CD4-positive, alpha-beta memory T cell (primary cell): Measurements from ENCODE around the gene CBFA2T3. TPM values are rescaled to one million over a fixed set of nuclear protein-coding genes. Genes with fewer than 3 reads are reported as not detected.

Experiments
- CTCF ChIA-PET: fragments of 350-600 bp; sonication (Branson Sonifier 250); formaldehyde crosslinking; loops from one replicate; lab custom pipeline; 2021; ENCODE audit warnings: inconsistent platforms; ENCODE audit not compliant: partially characterized antibody; lab: Charles Lee
- POLR2A ChIA-PET: fragments of 350-600 bp; sonication (Branson Sonifier 250); formaldehyde crosslinking; loops from one replicate; lab custom pipeline; 2021; ENCODE audit not compliant: partially characterized antibody; lab: Charles Lee
- DNase-seq, 5 donors: peaks; one replicate each; pipeline versions ENCODE4 v3.0.0 to v3.0.0-alpha.2; 2020 to 2022; ENCODE audit warnings: mixed read lengths in 1 of 5
- H3K27ac ChIP-seq: one replicate; pipeline ENCODE4 v1.7.0; 2013; ENCODE audit warnings: low read depth, low read length
- H3K27me3 ChIP-seq: 2 replicates; pipeline ENCODE4 v1.7.0; 2013; ENCODE audit warnings: mild to moderate bottlenecking, low read length, moderate library complexity; ENCODE audit not compliant: insufficient read depth
- H3K36me3 ChIP-seq: 2 replicates; pipeline ENCODE4 v1.7.0; 2013; ENCODE audit warnings: mild to moderate bottlenecking, low read length, moderate library complexity; ENCODE audit not compliant: insufficient read depth
- H3K4me1 ChIP-seq: 2 replicates; pipeline ENCODE4 v1.7.0; 2013; ENCODE audit warnings: mild to moderate bottlenecking, low read length, moderate library complexity; ENCODE audit not compliant: insufficient read depth
- H3K4me3 ChIP-seq, 2 donors: one replicate each; pipeline ENCODE4 v1.7.0; 2013; ENCODE audit warnings: low read length in 2 of 2, mild to moderate bottlenecking in 1 of 2
- H3K9me3 ChIP-seq, 2 donors: one replicate each; pipeline ENCODE4 v1.7.0; 2013; ENCODE audit warnings: low read length in 2 of 2, control low read depth in 1 of 2; ENCODE audit not compliant: control insufficient read depth in 1 of 2
- H3K27ac Mint-ChIP-seq, 7 donors: one replicate each; pipeline ENCODE4 v1.8.0; 2020 to 2021; ENCODE audit warnings: mixed read lengths in 7 of 7, mild to moderate bottlenecking in 6 of 7, inconsistent platforms in 3 of 7, moderate library complexity in 3 of 7
- H3K27me3 Mint-ChIP-seq, 2 donors: one replicate each; pipeline ENCODE4 v1.8.0; 2020 to 2021; ENCODE audit warnings: mixed read lengths in 2 of 2
- H3K36me3 Mint-ChIP-seq, 2 donors: one replicate each; pipeline ENCODE4 v1.8.0; 2020 to 2021; ENCODE audit warnings: mixed read lengths in 2 of 2, inconsistent platforms in 1 of 2, mild to moderate bottlenecking in 1 of 2
- H3K4me1 Mint-ChIP-seq, 4 donors: one replicate each; pipeline ENCODE4 v1.8.0; 2020 to 2021; ENCODE audit warnings: mixed read lengths in 4 of 4, mild to moderate bottlenecking in 1 of 4
- H3K4me3 Mint-ChIP-seq, 8 donors: one replicate each; pipeline ENCODE4 v1.8.0; 2020 to 2021; ENCODE audit warnings: mixed read lengths in 8 of 8, mild to moderate bottlenecking in 7 of 8, moderate library complexity in 6 of 8, inconsistent platforms in 3 of 8
- H3K9me3 Mint-ChIP-seq, 8 donors: one replicate each; pipeline ENCODE4 v1.8.0; 2020 to 2021; ENCODE audit warnings: mixed read lengths in 8 of 8, mild to moderate bottlenecking in 5 of 8, inconsistent platforms in 3 of 8, moderate library complexity in 1 of 8
- intact Hi-C: fragments of 100-400 bp; cut with micrococcal nuclease; formaldehyde crosslinking; loops from one replicate; pipeline ENCODE4 v1.15.1; 2023
- polyA plus RNA-seq, 2 donors: library from polyadenylated mRNA; unstranded; fragments of 300-500 nt; fragmentation: Illumina TruSeq; gene quantifications; one replicate each; pipeline ENCODE4 v1.2.3, GENCODE V29; 2021
- total RNA-seq, 2 experiments: library from RNA; stranded (reverse); gene quantifications; one replicate each; pipeline ENCODE4 v1.2.3, GENCODE V29; 2021

The CBFA2T3 gene
- total and polyA plus RNA-seq, 4 experiments from 2014 or later: 0.11 to 0.14 TPM; not detected in 2

GRCh38 chr16:89000207-89000959, 23.4 kb upstream of the CBFA2T3 start:
- Histone ChIP-seq H3K4me3 (no peak overlapping the region), H3K4me1 (no peaks in the 10 kb centered on the region), H3K9me3 (peaks cover 0 to 4% of the 10 kb centered on the region in 2 donors), H3K36me3 (no peaks in the 10 kb centered on the region), H3K27ac (no peak overlapping the region), H3K27me3 (no peaks in the 10 kb centered on the region)
- Mint-ChIP-seq H3K27ac (peak overlapping the region in 5 of 7 donors; percentile 5 to 87 (median 48)), H3K9me3 (peaks cover 0 to 22% (median 7%) of the 10 kb centered on the region in 8 donors), H3K4me1 (peaks cover 5 to 15% (median 12%) of the 10 kb centered on the region in 4 donors), H3K36me3 (peaks cover 0 to 1% of the 10 kb centered on the region in 2 donors), H3K4me3 (peak overlapping the region in 6 of 8 donors; percentile 54 to 80 (median 66)), H3K27me3 (peaks cover 10 to 17% of the 10 kb centered on the region in 2 donors)
- intact Hi-C loops: no loop called here
- POLR2A ChIA-PET: no interaction called here
- CTCF ChIA-PET: no interaction called here
- DNase-seq: no peak

GRCh38 chr16:88999457-89000206, 22.6 kb upstream of the CBFA2T3 start:
- H3K4me3 ChIP-seq: no peak overlapping the region
- H3K4me1 ChIP-seq: no peaks in the 10 kb centered on the region
- no peaks in the 10 kb centered on the region for H3K36me3 ChIP-seq
- H3K27me3 ChIP-seq: no peaks in the 10 kb centered on the region
- peaks cover 0 to 22% (median 7%) of the 10 kb centered on the region in 8 donors for H3K9me3 Mint-ChIP-seq
- H3K4me1 Mint-ChIP-seq: peaks cover 5 to 15% (median 12%) of the 10 kb centered on the region in 4 donors
- intact Hi-C loops: no loop called here
- ChIA-PET POLR2A (no interaction called here), CTCF (no interaction called here)
- H3K36me3 Mint-ChIP-seq: peaks cover 0 to 1% of the 10 kb centered on the region in 2 donors
- peak overlapping the region in 6 of 7 donors; percentile 5 to 87 (median 48) for H3K27ac Mint-ChIP-seq
- DNase-seq: peak; percentile 26 to 56 (median 38)
- H3K27me3 Mint-ChIP-seq: peaks cover 11 to 18% of the 10 kb centered on the region in 2 donors
- no peak overlapping the region for H3K27ac ChIP-seq
- H3K9me3 ChIP-seq: peaks cover 0 to 4% of the 10 kb centered on the region in 2 donors
- peak overlapping the region in 7 of 8 donors; percentile 54 to 80 (median 68) for H3K4me3 Mint-ChIP-seq

- POLR2A ChIA-PET: no interaction called here
- H3K27ac ChIP-seq: no peak overlapping the region
- peaks cover 5% of the 10 kb centered on the region for H3K4me1 ChIP-seq
- H3K27me3 ChIP-seq: no peaks in the 10 kb centered on the region
- Mint-ChIP-seq H3K4me1 (peaks cover 5 to 10% (median 9%) of the 10 kb centered on the region in 4 donors), H3K36me3 (peaks cover 0 to 1% of the 10 kb centered on the region in 2 donors), H3K27ac (no peak overlapping the region), H3K27me3 (peaks cover 5 to 16% of the 10 kb centered on the region in 2 donors), H3K4me3 (no peak overlapping the region), H3K9me3 (peaks cover 0 to 20% (median 7%) of the 10 kb centered on the region in 8 donors)
- no peak overlapping the region for H3K4me3 ChIP-seq
- H3K36me3 ChIP-seq: no peaks in the 10 kb centered on the region
- no peak for DNase-seq
- peaks cover 0 to 4% of the 10 kb centered on the region in 2 donors for H3K9me3 ChIP-seq
- CTCF ChIA-PET: no interaction called here
- intact Hi-C loops: no loop called here
Measured at GRCh38 chr16:88995746-88996535, 18.9 kb upstream of the CBFA2T3 start.

GRCh38 chr16:88995194-88995593, 18.2 kb upstream of the CBFA2T3 start:
- DNase-seq: no peak
- peaks cover 0 to 1% of the 10 kb centered on the region in 2 donors for H3K36me3 Mint-ChIP-seq
- intact Hi-C loops: no loop called here
- H3K9me3 Mint-ChIP-seq: peaks cover 0 to 17% (median 7%) of the 10 kb centered on the region in 8 donors
- peaks cover 0 to 4% of the 10 kb centered on the region in 2 donors for H3K9me3 ChIP-seq
- no peaks in the 10 kb centered on the region for H3K36me3 ChIP-seq
- no peak overlapping the region for H3K27ac ChIP-seq
- H3K4me1 Mint-ChIP-seq: peaks cover 5 to 10% (median 9%) of the 10 kb centered on the region in 4 donors
- ChIA-PET POLR2A (no interaction called here), CTCF (no interaction called here)
- no peak overlapping the region for H3K4me3 Mint-ChIP-seq
- peaks cover 5% of the 10 kb centered on the region for H3K4me1 ChIP-seq
- peaks cover 5 to 13% of the 10 kb centered on the region in 2 donors for H3K27me3 Mint-ChIP-seq
- H3K27ac Mint-ChIP-seq: no peak overlapping the region
- H3K27me3 ChIP-seq: no peaks in the 10 kb centered on the region
- no peak overlapping the region for H3K4me3 ChIP-seq

- Histone ChIP-seq H3K4me3 (no peak overlapping the region), H3K36me3 (no peaks in the 10 kb centered on the region), H3K4me1 (peaks cover 5% of the 10 kb centered on the region), H3K27me3 (no peaks in the 10 kb centered on the region), H3K27ac (no peak overlapping the region), H3K9me3 (peaks cover 0 to 4% of the 10 kb centered on the region in 2 donors)
- Mint-ChIP-seq H3K4me3 (no peak overlapping the region), H3K36me3 (peaks cover 0 to 1% of the 10 kb centered on the region in 2 donors), H3K4me1 (peaks cover 3 to 6% (median 5%) of the 10 kb centered on the region in 4 donors), H3K27ac (no peak overlapping the region), H3K9me3 (peaks cover 0 to 13% (median 7%) of the 10 kb centered on the region in 8 donors), H3K27me3 (peaks cover 2 to 9% of the 10 kb centered on the region in 2 donors)
- no peak for DNase-seq
- POLR2A ChIA-PET: no interaction called here
- intact Hi-C loops: no loop called here
- CTCF ChIA-PET: no interaction called here
Measured at GRCh38 chr16:88994695-88995094, 17.7 kb upstream of the CBFA2T3 start.

GRCh38 chr16:88993946-88994600, 17.1 kb upstream of the CBFA2T3 start:
- peaks cover 0 to 1% of the 10 kb centered on the region in 2 donors for H3K36me3 Mint-ChIP-seq
- no peak for DNase-seq
- Histone ChIP-seq H3K4me1 (peaks cover 5% of the 10 kb centered on the region), H3K27me3 (no peaks in the 10 kb centered on the region), H3K27ac (no peak overlapping the region), H3K4me3 (no peak overlapping the region), H3K36me3 (no peaks in the 10 kb centered on the region), H3K9me3 (peaks cover 0 to 4% of the 10 kb centered on the region in 2 donors)
- no peak overlapping the region for H3K4me3 Mint-ChIP-seq
- no peak overlapping the region for H3K27ac Mint-ChIP-seq
- peaks cover 2 to 6% of the 10 kb centered on the region in 2 donors for H3K27me3 Mint-ChIP-seq
- POLR2A ChIA-PET: no interaction called here
- intact Hi-C loops: no loop called here
- peaks cover 0 to 13% (median 7%) of the 10 kb centered on the region in 8 donors for H3K9me3 Mint-ChIP-seq
- peaks cover 2 to 4% (median 2%) of the 10 kb centered on the region in 4 donors for H3K4me1 Mint-ChIP-seq
- CTCF ChIA-PET: no interaction called here
